T-helper 2 cell (primary cell): ENCODE results near the gene LCMT2.
A peak's percentile ranks its signal among the peaks of the same experiment; 100 is the strongest.

Source experiments
- DNase-seq, 5 experiments: peaks; one replicate each; pipeline versions ENCODE4 v3.0.0 to v3.0.0-alpha.2; 2012 to 2022
- total RNA-seq, 2 donors: gene quantifications; one replicate each; lab custom pipeline; 2026; lab: John Stamatoyannopoulos, UW

Gene LCMT2, protein sequence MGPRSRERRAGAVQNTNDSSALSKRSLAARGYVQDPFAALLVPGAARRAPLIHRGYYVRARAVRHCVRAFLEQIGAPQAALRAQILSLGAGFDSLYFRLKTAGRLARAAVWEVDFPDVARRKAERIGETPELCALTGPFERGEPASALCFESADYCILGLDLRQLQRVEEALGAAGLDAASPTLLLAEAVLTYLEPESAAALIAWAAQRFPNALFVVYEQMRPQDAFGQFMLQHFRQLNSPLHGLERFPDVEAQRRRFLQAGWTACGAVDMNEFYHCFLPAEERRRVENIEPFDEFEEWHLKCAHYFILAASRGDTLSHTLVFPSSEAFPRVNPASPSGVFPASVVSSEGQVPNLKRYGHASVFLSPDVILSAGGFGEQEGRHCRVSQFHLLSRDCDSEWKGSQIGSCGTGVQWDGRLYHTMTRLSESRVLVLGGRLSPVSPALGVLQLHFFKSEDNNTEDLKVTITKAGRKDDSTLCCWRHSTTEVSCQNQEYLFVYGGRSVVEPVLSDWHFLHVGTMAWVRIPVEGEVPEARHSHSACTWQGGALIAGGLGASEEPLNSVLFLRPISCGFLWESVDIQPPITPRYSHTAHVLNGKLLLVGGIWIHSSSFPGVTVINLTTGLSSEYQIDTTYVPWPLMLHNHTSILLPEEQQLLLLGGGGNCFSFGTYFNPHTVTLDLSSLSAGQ
- 18.4 to 25.1 reads per million in 2 donors for total RNA-seq

DNA sequence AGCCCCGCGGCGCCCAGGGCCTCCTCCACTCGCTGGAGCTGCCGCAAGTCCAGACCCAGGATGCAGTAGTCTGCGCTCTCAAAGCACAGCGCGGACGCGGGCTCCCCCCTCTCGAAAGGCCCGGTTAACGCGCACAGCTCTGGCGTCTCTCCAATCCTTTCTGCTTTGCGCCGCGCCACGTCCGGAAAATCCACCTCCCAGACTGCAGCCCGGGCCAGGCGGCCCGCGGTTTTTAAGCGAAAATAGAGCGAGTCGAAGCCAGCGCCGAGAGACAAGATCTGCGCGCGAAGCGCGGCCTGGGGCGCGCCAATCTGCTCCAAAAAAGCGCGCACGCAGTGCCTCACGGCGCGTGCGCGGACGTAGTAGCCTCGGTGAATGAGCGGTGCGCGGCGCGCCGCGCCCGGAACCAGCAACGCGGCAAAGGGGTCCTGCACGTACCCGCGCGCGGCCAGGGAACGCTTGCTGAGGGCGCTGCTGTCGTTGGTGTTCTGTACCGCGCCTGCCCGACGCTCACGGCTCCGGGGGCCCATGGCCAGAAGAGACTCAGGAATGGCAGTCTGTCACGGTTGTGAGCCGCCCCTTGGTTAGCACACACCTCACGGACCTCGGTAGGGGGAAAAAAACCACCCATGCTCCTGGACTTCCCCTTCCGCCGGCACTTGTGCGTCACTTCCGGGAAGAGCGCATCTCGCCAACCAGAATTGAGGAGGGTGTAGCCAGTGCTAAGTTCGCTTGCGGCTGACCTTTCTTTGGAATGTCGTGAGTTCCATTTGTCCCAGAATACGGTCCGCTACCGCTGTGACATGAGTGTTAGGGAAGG lies at the start of gene LCMT2:
LCMT2 (minus strand) TSS at position 614 of the 820 bp plus-strand sequence; CDS start at position 530, 84 bp downstream.
- peak; percentile 65 to 97 (median 87) for DNase-seq

DNA sequence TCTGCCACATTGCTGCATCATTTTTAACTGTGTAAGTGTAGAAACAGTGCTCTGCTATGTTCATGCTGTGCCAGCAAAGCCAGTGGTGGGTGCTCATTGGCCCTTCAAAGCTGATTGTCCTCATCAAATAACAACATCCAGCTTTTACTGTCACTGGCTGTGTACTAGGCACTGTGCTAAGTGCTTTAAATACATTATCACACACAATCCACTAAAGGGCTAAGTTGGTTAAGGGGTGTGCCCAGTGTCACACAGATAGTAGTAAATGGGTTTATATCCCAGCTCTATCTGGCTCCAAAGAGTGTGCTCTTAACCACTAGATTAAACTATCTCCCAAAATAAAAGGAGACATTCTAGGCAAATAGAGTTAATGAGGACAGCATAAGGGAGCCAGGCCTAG lies 48.2 kb upstream of the LCMT2 start:
- DNase-seq: no peak

DNA sequence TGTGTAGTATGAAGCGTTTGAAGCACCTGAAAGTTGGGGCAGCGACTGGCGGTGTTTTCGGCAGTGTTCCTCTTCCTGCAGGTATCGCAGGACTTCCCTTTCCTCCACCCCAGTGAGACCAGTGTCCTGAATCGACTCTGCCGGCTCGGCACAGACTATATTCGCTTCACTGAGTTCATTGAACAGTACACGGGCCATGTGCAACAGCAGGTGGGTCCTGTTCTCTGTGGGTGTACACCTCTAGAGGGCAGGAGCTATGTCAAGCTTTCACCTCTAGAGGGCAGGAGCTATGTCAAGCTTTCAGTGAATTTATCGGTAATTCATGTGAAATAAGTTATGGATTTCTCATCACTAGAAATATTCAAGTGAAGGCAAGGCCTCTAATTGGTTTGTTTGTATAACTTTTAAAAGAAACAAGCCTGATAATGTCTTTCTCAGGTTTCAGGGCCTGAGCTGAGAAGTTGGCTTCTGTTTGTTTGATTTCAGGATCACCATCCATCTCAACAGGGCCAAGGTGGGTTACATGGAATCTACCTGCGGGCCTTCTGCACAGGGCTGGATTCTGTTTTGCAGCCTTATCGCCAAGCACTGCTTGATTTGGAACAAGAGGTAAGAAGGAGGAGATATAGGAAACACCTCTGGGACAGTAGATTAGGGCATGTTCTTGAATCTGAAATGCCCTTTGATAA lies 45.8 kb upstream of the LCMT2 start:
- peak in 3 of 5 experiments; percentile 8 to 59 (median 11) for DNase-seq

DNA sequence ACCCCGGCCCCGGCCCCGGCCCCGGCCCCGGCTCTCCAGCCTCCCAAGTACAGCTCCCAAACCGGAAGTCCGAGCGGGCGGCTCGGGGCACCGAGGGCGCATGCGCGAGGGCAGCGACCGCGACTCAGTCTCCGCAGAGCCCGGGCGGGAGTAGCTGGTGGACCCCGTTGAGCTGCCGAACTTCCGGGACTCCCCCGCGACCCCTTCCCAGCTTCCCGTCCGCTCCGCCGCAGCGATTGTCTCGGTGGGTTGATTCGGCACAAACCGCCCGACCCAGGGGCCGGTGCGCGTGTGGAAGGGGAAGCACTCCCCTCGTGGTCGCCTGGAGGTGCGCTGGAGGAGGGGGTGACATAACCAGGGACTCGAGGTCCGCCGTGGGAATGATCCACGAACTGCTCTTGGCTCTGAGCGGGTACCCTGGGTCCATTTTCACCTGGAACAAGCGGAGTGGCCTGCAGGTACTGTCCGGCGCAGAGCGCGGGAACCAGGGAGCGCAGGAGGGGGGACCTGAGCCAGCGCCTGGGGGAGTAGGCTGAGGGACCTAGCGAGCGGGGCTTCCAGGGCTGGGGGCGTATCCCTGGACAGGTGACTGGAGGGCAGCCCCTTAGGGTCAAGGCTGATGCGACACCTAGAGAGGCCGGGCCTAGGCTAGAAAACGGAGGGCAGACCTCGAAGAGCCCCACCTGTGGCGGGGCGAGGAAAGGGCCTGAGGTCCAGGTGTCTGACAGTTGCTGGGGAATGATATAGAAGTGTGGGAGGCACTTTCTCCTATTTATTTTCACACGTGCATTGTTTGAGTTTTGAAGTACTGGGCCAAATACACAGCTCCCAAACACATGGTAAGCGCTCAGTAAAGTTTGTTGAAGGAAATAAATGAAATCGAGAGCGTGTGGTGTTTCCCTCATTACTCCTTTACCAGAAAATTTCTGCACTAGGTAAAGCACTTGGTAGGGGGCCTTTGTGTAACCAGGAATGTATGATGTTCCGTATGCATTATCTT lies 40.9 kb upstream of the LCMT2 start, which contains the start of the genes TUBGCP4 and ZSCAN29:
TUBGCP4 (plus strand) TSS at position 127 of the 1,000 bp plus-strand sequence; CDS start at position 381, 254 bp downstream.
ZSCAN29 (minus strand) TSS at position 69 of the 1,000 bp plus-strand sequence. CDS start 1,130 bp downstream, outside the sequence.
- DNase-seq: peak; percentile 46 to 82 (median 61)

DNA sequence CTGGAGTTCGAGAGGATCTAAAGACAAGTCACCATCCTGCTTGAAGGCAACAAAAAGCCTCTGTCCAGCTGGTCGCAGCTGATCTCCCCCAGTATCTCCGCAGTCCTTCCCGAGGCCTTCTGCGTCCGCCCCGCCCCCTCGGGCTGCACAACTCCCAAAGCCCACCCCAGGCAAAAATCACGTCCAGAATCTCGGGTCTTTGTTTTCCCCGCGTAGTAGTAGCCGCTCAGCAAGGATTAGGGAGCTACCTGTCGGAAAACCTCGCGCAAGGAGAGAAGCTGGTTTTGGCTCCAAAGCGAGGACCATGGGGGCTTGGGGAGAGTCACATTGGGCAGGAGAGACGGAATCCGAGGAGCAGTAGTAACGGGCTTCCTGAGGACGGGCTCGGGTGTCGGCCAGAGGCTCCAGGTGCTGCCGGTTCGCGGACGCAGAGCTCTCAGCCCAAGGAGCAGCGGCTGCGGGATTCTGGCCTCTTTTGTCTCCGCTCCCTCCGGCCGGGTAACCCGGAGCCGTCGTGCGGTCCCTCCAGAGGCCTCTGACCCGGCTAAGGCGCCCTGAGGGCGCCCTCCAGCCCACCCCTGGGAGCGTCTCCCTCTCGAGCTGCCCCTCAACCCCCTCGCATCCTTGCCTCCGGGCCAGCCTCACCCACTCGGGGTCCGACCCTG lies 40.1 kb upstream of the LCMT2 start:
- DNase-seq: peak in 1 of 5 experiments; percentile 3

DNA sequence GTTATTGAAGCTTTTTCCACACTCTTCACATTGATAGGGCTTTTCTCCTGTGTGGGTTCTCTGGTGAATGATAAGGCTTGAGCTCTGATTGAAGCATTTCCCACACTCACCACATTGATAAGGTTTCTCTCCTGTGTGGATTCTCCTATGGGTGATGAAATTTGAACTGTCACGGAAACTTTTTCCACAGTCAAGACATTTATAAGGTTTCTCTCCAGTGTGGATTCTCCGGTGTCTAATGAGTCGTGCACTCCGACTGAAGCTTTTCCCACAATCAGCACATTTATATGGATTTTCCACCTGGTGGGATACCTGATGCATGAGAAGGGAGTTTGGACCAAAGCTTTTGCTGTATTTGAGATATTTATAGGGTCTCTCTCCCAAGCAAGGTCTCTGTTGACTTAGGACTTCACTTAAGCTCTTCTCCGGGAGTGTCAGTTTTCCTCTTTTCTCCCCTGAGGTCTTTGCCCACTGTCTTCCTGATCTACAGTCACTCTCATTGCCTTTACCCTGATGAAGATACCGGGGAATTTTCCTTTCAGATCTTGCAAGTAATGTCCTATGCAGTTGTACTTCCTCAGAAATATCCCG lies 31.0 kb upstream of the LCMT2 start:
- DNase-seq: no peak

DNA sequence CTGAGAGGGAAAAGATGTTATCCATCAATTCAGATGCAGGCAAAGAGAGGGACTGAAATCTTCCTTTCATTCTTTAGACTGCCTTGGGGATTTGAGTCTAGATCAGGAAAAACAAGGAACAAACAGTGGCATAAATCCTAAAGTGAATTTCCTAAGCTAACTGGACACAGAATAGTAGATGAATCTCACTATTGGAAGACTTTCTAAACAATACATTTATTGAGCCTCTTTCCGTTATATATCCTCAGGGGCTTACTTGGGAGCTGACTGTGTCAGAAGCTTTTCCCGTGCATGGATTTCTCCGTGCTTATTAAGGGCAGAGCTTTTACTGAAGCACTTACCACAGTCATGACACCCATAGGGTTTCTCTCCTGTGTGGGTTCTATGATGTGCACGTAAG lies 30.4 kb upstream of the LCMT2 start:
- no peak for DNase-seq

DNA sequence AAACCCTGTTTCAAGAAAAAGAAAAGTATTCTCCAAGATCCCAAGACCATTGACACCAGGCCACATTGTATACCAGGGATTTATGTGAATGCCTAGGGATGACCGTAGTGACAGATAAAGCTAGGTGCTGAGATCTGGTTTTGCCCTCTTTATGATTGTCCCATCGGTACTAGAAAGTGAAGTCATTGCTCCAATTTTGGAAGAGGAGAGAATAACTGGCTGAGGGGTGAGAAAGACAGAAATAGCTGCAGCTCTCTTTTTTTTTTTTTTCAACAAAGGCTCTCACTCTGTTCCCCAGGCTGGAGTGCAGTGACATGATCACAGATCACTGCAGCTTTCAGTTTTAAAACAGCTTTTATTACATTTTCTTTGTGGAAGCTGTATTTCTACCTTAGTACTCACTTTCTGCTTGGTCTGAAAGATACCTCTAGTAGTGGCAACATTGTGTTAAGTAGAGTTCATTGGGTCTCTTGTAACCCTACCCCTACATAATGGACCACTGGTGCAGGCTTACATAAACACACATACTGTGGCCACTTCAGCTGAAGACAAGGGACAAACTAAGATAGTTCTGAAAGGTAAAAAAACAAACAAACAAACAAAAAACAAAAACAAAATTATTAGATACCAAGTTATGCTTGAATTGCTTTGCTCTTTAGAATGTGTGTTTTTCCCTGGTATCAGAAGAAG lies 22.5 kb upstream of the LCMT2 start:
- DNase-seq: no peak

DNA sequence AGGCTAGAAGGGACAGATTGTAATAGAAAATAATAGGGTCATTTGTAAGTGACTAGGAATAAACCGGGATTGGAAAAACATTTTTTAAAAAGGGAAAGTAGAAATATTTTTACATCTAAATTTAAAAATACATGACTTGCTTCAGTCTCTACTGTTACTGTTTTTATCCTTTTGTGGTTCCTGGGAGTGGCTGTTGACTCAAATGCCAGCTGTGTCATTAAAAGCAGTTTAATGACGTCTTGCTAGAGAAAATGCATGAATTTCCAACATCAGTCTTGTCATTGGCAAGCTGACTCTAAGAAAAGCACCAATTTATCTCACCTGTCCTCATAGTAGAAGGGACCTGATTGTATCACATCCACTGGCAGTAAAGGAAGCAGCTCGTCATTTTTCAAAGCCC lies 16.7 kb upstream of the LCMT2 start:
- no peak for DNase-seq

DNA sequence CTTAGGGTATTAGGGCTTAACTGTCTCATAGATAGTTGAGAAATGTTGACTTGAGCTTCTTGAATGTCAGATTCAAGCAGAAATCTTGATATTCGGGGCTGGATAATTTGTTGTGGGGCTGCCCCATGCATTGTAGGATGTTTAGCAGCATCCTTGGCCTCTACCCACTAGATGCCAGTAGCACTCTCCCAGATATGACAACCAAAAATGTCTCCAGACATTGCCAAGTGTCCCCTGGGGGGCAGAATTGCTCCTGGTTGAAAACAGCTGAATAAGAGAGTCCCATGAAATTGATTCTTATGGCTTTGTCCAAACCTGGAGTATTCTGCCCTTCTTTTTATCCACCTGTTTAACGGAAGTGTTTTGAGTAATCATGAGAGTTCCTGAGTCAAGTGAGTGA lies 15.9 kb upstream of the LCMT2 start:
- no peak for DNase-seq

DNA sequence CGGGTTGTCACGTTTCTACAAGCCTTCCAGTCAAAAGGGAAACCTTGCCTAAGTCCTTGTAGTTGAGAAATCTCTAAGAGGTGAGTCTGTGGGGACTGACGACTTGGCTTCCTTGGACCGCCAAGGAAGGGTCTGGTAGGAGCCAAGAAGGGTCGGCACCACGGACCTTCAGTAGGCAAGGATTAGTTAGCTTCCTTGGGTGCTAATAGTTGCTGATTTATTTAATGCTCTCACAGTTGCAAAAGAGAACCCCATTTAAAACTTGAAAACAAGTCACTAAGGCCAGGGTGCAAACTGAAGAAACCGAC lies 361 bp upstream of the LCMT2 start:
- no peak for DNase-seq

DNA sequence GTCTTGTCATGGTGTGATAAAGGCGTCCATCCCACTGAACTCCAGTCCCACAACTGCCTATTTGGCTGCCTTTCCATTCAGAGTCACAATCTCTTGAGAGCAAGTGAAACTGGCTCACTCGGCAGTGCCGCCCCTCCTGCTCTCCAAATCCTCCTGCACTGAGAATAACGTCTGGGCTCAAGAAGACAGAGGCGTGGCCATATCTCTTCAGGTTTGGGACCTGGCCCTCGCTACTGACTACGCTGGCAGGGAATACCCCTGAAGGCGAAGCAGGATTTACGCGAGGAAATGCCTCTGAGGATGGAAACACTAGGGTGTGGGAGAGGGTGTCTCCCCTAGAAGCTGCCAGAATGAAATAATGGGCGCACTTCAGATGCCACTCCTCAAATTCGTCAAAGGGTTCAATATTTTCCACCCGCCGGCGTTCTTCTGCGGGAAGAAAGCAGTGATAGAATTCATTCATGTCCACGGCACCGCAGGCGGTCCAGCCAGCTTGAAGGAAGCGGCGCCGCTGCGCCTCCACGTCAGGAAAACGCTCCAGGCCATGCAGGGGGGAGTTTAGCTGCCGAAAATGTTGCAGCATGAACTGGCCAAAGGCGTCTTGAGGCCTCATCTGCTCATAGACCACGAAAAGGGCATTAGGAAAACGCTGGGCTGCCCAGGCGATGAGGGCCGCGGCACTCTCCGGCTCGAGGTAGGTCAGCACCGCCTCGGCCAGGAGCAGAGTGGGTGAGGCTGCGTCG lies 985 bp downstream of the LCMT2 start:
- peak in 2 of 5 experiments; percentile 5 to 32 for DNase-seq

DNA sequence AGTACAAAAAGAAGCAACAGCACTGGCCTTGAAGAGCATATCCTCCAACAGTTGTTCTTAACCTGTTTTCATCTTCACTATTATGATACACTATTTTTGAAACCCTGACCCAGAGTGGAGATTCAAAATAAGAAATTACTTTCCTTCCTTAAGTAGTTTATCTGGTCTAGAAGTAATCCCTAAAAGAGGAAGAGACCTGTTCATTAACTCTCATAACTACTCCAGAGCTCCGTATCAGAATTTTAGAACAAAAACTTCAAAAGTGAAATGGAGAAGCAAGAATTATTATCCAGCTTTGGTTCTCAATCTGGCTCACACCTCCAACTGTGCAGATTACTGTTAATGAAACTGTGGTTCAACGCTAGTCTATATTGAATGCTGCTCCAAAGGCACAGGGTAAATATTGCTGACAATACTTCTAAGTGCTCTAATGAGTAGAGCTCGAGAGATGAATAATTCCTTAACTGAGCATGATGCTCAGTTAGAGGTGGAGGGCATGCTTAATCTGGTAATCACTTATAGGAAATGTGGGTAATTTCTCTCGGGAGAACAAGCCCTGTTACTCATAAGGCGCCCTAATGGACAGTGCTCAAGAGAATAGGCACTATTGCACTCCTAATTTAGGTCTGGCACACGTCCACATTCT lies 5.2 kb downstream of the LCMT2 start:
- DNase-seq: peak in 1 of 5 experiments; percentile 9

DNA sequence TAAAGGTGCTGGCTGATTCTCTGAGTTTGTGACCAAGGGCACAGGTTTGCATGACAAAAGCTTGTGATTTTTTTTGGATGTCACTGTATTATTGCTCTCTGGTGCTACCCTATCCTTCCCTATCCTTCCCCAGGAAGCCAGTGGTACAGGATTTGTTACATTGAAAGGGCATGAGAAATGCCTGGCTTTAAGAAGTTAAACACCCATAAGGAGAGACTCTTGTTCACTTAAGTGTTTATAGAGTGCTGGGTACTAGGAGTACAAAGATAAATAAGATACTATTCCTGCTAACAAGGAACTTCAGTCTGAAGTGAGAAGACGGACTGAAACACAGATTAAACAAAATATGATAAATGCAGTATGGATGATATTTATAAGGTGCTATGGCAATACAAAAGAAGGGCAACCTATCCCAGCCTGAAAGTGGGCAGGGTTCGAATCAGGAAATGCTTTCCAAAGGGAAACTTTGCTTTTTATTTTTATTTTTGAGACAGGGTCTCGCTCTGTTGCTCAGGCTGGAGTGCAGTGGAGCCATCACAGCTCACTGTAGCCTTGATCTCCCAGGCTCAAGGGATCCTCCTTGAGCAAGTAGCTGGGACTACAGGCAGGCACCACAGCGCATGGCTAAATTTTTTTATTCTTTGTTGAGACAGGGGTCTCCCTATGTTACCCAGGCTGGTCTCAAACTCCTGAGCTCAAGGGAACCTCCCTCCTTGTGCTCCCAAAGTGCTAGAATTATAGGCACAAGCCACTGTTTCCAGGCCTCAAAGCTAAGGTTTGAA lies 11.2 kb downstream of the LCMT2 start:
- DNase-seq: no peak

DNA sequence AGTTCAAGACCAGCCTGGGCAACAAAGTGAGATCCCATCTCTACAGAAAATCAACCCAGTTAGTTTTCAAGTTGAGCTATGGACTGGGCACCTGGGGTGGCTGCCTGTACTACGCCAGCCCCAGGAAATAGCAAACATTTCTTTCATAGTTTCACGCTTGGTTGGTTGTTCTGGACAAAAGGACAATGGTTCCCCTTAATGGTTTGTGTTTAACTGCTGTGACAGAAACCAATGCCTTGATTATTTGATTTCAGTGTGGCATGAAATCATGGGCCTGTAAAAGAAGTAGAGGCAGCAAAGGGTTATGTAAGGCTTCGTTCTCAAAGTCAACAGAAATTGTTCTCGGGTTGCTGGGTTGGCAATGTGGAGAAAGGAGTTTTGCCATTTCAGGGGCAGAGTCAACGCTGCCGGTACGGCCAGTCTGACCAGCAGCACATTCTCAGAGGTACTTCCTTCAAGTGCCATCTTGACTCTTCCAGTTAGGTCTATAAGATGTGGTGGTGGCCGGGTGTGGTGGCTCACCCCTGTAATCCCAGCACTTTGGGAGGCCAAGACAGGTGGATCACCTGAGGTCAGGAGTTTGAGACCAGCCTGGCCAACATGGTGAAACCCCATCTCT lies 12.7 kb downstream of the LCMT2 start:
- no peak for DNase-seq

DNA sequence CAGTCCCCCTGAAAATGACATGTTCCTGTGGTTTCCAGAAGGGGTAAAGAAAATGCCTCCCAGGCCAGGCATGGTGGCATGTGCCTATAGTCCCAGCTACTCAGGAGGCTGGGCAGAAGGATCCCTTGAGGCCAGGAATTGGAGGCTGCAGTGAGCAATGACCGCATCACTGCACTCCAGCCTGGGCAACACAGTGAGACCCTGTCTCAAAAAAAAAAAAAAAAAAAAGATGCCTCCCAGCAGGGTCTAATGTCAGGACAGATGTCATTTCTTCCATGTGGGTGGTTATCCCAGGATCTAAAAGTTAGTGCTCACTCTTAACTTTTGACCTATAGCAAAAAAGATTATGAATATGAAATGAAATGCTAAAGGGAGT lies 13.4 kb downstream of the LCMT2 start:
- DNase-seq: no peak
